ENCODE measurements around the gene ARHGAP24. TPM values are rescaled to one million over a fixed set of nuclear protein-coding genes. Genes with fewer than 3 reads are reported as not detected.

The ARHGAP24 gene
- total and polyA plus RNA-seq, 2 of the 13 experiments (the other 11 are each of a cell fraction or from before 2014, with no cell fraction given) = 0.07 to 0.55 TPM

DNA sequence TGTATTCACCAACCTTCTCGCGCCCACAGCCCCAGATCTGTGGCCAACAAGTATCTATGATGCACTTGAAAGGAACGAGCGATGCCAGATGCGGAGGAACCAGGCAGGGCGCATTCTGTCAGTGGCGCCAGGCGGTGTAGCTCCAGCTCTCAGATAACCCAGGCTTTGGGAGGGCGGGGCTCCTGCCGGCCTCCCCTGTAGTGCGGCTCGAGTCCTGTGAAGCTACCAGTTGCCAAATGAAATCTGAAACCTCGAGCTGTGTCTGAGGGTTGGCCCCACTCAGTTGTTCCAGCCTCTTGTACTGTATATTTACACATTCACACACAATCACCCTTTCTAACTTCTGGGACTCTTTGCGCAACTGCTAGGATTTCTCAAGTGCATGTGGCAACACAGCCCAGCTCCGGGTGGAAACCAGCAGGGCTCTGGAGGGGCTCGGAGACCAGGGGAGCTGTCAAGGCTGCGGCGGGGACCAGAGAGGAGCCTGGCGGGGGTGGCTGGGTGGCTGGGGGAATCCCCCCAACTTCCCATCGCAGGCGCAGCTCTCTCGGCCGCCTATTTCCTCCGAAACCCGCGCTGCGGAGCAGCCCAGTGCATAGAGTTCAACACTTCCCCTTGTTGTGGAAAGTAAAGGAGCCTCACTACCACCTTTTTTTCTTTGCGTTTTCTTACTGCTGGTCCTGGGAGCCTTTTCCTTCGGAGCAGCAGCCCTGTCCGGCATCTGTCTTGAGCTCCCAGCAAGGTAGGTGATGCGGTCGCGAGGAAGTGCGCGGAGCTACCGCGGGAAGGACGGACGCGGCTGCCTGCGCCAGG is at the start of gene ARHGAP24 (continued):
- TF ChIP-seq NR3C1 (CRISPR knock-in tag; IDR thresholded peaks at IDR 0.05) (no peak), ZNF790 (CRISPR knock-in tag; IDR thresholded peaks at IDR 0.05; ENCODE audit: borderline replicate concordance) (no peak), HNF1A (IDR thresholded peaks at IDR 0.05; ENCODE audit: low read depth) (0 out of 2 replicates have a peak, but pooled peaks have one; percentile 32), HNF1A (CRISPR knock-in tag; IDR thresholded peaks at IDR 0.05; ENCODE audit: borderline replicate concordance) (peak; percentile 64; the same call in 1 of the 2 replicates), ZSCAN5A (CRISPR knock-in tag; IDR thresholded peaks at IDR 0.05; ENCODE audit: borderline replicate concordance) (no peak), HNF1B (CRISPR knock-in tag; IDR thresholded peaks at IDR 0.05) (peak; percentile 35; the same call in 1 of the 2 replicates), ZSCAN12 (CRISPR knock-in tag; IDR thresholded peaks at IDR 0.05) (no peak), RFX5 (IDR thresholded peaks at IDR 0.05; ENCODE audit: low read depth, low read length) (no peak), ZSCAN9 (CRISPR knock-in tag; IDR thresholded peaks at IDR 0.05; ENCODE audit: borderline replicate concordance) (no peak), CENPX (CRISPR knock-in tag; IDR thresholded peaks at IDR 0.05) (no peak), MYC (CRISPR knock-in tag; IDR thresholded peaks at IDR 0.05; ENCODE audit: borderline replicate concordance) (no peak; the same call in 1 of the 2 replicates), NONO (IDR thresholded peaks at IDR 0.05) (no peak), NONO (CRISPR knock-in tag; conservative IDR thresholded peaks at IDR 0.05) (peak; percentile 81; the same call in 1 of the 2 replicates), EEA1 (CRISPR knock-in tag; IDR thresholded peaks at IDR 0.05; ENCODE audit: borderline replicate concordance) (no peak), ZHX1 (CRISPR knock-in tag; IDR thresholded peaks at IDR 0.05; ENCODE audit: low read depth) (0 out of 2 replicates have a peak, but pooled peaks have one; percentile 37)
- TF ChIP-seq, protein P1, sequence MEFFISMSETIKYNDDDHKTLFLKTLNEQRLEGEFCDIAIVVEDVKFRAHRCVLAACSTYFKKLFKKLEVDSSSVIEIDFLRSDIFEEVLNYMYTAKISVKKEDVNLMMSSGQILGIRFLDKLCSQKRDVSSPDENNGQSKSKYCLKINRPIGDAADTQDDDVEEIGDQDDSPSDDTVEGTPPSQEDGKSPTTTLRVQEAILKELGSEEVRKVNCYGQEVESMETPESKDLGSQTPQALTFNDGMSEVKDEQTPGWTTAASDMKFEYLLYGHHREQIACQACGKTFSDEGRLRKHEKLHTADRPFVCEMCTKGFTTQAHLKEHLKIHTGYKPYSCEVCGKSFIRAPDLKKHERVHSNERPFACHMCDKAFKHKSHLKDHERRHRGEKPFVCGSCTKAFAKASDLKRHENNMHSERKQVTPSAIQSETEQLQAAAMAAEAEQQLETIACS (CRISPR knock-in tag; IDR thresholded peaks at IDR 0.05) = 0 out of 2 replicates have a peak, but pooled peaks have one; percentile 18

Measured in HepG2 (cell line).